ENCODE data around the gene KIF6.
"Not testable (repeated sequence)": the region's sequence is repeated elsewhere in the genome, so short reads cannot be mapped to it uniquely, and the experiment has no call there.

The KIF6 gene

GRCh38 chr6:39493174-39493573 is 232.0 kb downstream of the KIF6 start:
- DNase-seq: no peak

- DNase-seq: no peak
Measured at GRCh38 chr6:39490108-39490507, 235.1 kb downstream of the KIF6 start.

GRCh38 chr6:39488255-39488879 is 236.8 kb downstream of the KIF6 start:
- no peak for DNase-seq

GRCh38 chr6:39484276-39484675 is 240.9 kb downstream of the KIF6 start:
- no peak for DNase-seq

- DNase-seq: not testable (repeated sequence)
Measured at GRCh38 chr6:39479819-39480218, 245.4 kb downstream of the KIF6 start.

GRCh38 chr6:39476670-39477069 is 248.5 kb downstream of the KIF6 start:
- DNase-seq: no peak

GRCh38 chr6:39476151-39476550 is 249.1 kb downstream of the KIF6 start:
- DNase-seq: no peak

GRCh38 chr6:39471954-39472659 is 253.1 kb downstream of the KIF6 start:
- DNase-seq: no peak

GRCh38 chr6:39470506-39470905 is 254.7 kb downstream of the KIF6 start:
- DNase-seq: no peak

GRCh38 chr6:39468385-39468784 is 256.8 kb downstream of the KIF6 start:
- no peak for DNase-seq

- DNase-seq: no peak
Measured at GRCh38 chr6:39466631-39467030, 258.6 kb downstream of the KIF6 start.

- no peak for DNase-seq
Measured at GRCh38 chr6:39465539-39465938, 259.7 kb downstream of the KIF6 start.

GRCh38 chr6:39464067-39464466 is 261.1 kb downstream of the KIF6 start:
- DNase-seq: no peak

GRCh38 chr6:39453956-39454524 is 271.2 kb downstream of the KIF6 start:
- no peak for DNase-seq

- no peak for DNase-seq
Measured at GRCh38 chr6:39453241-39453640, 272.0 kb downstream of the KIF6 start.

GRCh38 chr6:39452306-39453145 is 272.7 kb downstream of the KIF6 start:
- no peak for DNase-seq

GRCh38 chr6:39451831-39452230 is 273.4 kb downstream of the KIF6 start:
- no peak for DNase-seq

GRCh38 chr6:39449022-39449421 is 276.2 kb downstream of the KIF6 start:
- no peak for DNase-seq

- no peak for DNase-seq
Measured at GRCh38 chr6:39446909-39447308, 278.3 kb downstream of the KIF6 start.

- DNase-seq: no peak
Measured at GRCh38 chr6:39445667-39446066, 279.5 kb downstream of the KIF6 start.

GRCh38 chr6:39444479-39445019 is 280.7 kb downstream of the KIF6 start:
- DNase-seq: no peak

GRCh38 chr6:39441986-39442385 is 283.2 kb downstream of the KIF6 start:
- no peak for DNase-seq

GRCh38 chr6:39441301-39441700 is 283.9 kb downstream of the KIF6 start:
- DNase-seq: no peak

All from CD4-positive, alpha-beta T cell treated with Interleukin-21 for 1 hour (primary cell).